22Rv1 (cell line): Measurements from ENCODE around the gene SAP30L.

Source experiments
- H3K27ac ChIP-seq: fragments of 450-650 bp; 2 replicates; pipeline ENCODE4 v1.5.1; 2017
- CTCF ChIP-seq: fragments of 450-650 bp; IDR thresholded peaks from 2 replicates; pipeline ENCODE4 v1.5.1; 2017; ENCODE audit warnings: mild to moderate bottlenecking
- ZFX ChIP-seq: fragments of 450-650 bp; IDR thresholded peaks from 2 replicates; pipeline ENCODE4 v1.6.1; 2017; ENCODE audit warnings: antibody characterized with exemption, borderline replicate concordance

SAP30L gene

GRCh38 chr5:154485850-154486426 is 40.1 kb downstream of the SAP30L start:
- H3K27ac ChIP-seq: no peak overlapping the region
- no peak for TF ChIP-seq ZFX

- no peak for TF ChIP-seq ZFX
- TF ChIP-seq CTCF: no peak
- no peak overlapping the region for H3K27ac ChIP-seq
Measured at GRCh38 chr5:154486427-154486866, 40.6 kb downstream of the SAP30L start.

- TF ChIP-seq CTCF: no peak
- no peak for TF ChIP-seq ZFX
Measured at GRCh38 chr5:154487541-154487940, 41.7 kb downstream of the SAP30L start.

GRCh38 chr5:154491941-154492340 is 46.1 kb downstream of the SAP30L start:
- no peak overlapping the region for H3K27ac ChIP-seq
- TF ChIP-seq CTCF: no peak
- TF ChIP-seq ZFX: no peak

More at GRCh38 chr5:154487541-154487940, 41.7 kb downstream of the SAP30L start:
- H3K27ac ChIP-seq: no peak overlapping the region

- H3K27ac ChIP-seq: no peak overlapping the region
- no peak for TF ChIP-seq ZFX
- no peak for TF ChIP-seq CTCF
Measured at GRCh38 chr5:154493274-154493673, 47.5 kb downstream of the SAP30L start.

GRCh38 chr5:154494036-154494435 is 48.2 kb downstream of the SAP30L start:
- H3K27ac ChIP-seq: no peak overlapping the region
- TF ChIP-seq CTCF (no peak), ZFX (no peak)

- no peak overlapping the region for H3K27ac ChIP-seq
- TF ChIP-seq ZFX: no peak
- no peak for TF ChIP-seq CTCF
Measured at GRCh38 chr5:154498591-154498990, 52.8 kb downstream of the SAP30L start.

- H3K27ac ChIP-seq: no peak overlapping the region
- TF ChIP-seq ZFX (no peak), CTCF (no peak)
Measured at GRCh38 chr5:154498994-154499393, 53.2 kb downstream of the SAP30L start.
